ENCODE results near the gene NNAT. TPM values are rescaled to one million over a fixed set of nuclear protein-coding genes. Genes with fewer than 3 reads are reported as not detected.

Gene NNAT
- total RNA-seq, 1 experiment from 2014 or later, result not detected

GRCh38 chr20:37523911-37524700 lies 3.1 kb downstream of the NNAT start:
- H3K27ac ChIP-seq, result peak overlapping the region; percentile 35; the same call in 1 of the 2 replicates
- H2AFZ ChIP-seq, result no peak overlapping the region
- H3K9me2 ChIP-seq (ENCODE audit: insufficient read depth), result no peaks in the 10 kb centered on the region
- CTCF ChIA-PET, result no interaction called here
- BruUV-seq (replicated peaks), result no TSS peak
- no peak for DNase-seq
- TF ChIP-seq CTCF (conservative IDR thresholded peaks at IDR 0.05) (no peak), EZH2 (IDR thresholded peaks at IDR 0.05; ENCODE audit: low read depth) (no peak)
- peak overlapping the region; percentile 84 for H3K4me2 ChIP-seq
- intact Hi-C loops (cut with micrococcal nuclease; ENCODE audit: unreplicated experiment), result no loop called here
- no peaks in the 10 kb centered on the region for H3K27me3 ChIP-seq (ENCODE audit: insufficient read depth, low read depth)
- H3K4me3 ChIP-seq, result no peak overlapping the region
- H3K79me2 ChIP-seq (ENCODE audit: low read depth), result peaks cover 86% of the 10 kb centered on the region
- peaks cover 40% of the 10 kb centered on the region for H3K4me1 ChIP-seq (replicated peaks; ENCODE audit: insufficient read depth)
- peaks cover 17% of the 10 kb centered on the region for H3F3A ChIP-seq (ENCODE audit: insufficient read depth, low read depth)
- H3K9me3 ChIP-seq (ENCODE audit: insufficient read depth, low read depth), result no peaks in the 10 kb centered on the region
- POLR2A ChIA-PET (ENCODE audit: unreplicated experiment), result no interaction called here
- H4K20me1 ChIP-seq (ENCODE audit: insufficient read depth), result peaks cover 56% of the 10 kb centered on the region
- no peaks in the 10 kb centered on the region for H3K36me3 ChIP-seq (ENCODE audit: low read depth)

GRCh38 chr20:37524859-37525708 lies 4.0 kb downstream of the NNAT start:
- H3K4me1 ChIP-seq (replicated peaks; ENCODE audit: insufficient read depth), result peaks cover 41% of the 10 kb centered on the region
- H3K27me3 ChIP-seq (ENCODE audit: insufficient read depth, low read depth), result no peaks in the 10 kb centered on the region
- H3K4me3 ChIP-seq, result peak overlapping the region; percentile 88; the same call in 1 of the 2 replicates

More at GRCh38 chr20:37524859-37525708, 4.0 kb downstream of the NNAT start:
- Histone ChIP-seq H4K20me1 (ENCODE audit: insufficient read depth) (peaks cover 47% of the 10 kb centered on the region), H3K27ac (peak overlapping the region; percentile 39), H3K36me3 (ENCODE audit: low read depth) (no peaks in the 10 kb centered on the region), H3K4me2 (peak overlapping the region; percentile 84), H3K79me2 (ENCODE audit: low read depth) (peaks cover 78% of the 10 kb centered on the region), H3K9me3 (ENCODE audit: insufficient read depth, low read depth) (no peaks in the 10 kb centered on the region), H3F3A (ENCODE audit: insufficient read depth, low read depth) (peaks cover 17% of the 10 kb centered on the region), H2AFZ (no peak overlapping the region), H3K9me2 (ENCODE audit: insufficient read depth) (no peaks in the 10 kb centered on the region)
- TF ChIP-seq EZH2 (IDR thresholded peaks at IDR 0.05; ENCODE audit: low read depth) (no peak), CTCF (conservative IDR thresholded peaks at IDR 0.05) (no peak)
- intact Hi-C loops (cut with micrococcal nuclease; ENCODE audit: unreplicated experiment), result loop anchor here (5.0 kb wide), 2 partner anchors 118 to 143 kb away; no protein-coding TSS in a partner anchor
- POLR2A ChIA-PET (ENCODE audit: unreplicated experiment), result interaction anchor here (0.5 to 0.7 kb wide), 4 partner anchors 123 to 618 kb away, joined by 3 to 18 read pairs (median 6); no protein-coding TSS in a partner anchor
- DNase-seq, result peak; percentile 85 to 91
- CTCF ChIA-PET, result interaction anchor here (0.6 kb wide), 1 partner anchor 255 kb away, joined by 8 read pairs; no protein-coding TSS in a partner anchor
- BruUV-seq (replicated peaks), result no TSS peak

Measured in PC-9 (cell line).